OCI-LY3 (cell line): ENCODE results near the gene GRIK1.

Experiments
- EZH2phosphoT487 ChIP-seq: fragments of 200-600 bp; shearing (Covaris generic); IDR thresholded peaks from 2 replicates; pipeline ENCODE4 v1.6.1; 2018; ENCODE audit warnings: antibody characterized with exemption, mixed run types, low read depth
- TF ChIP-seq, protein P1 (sequence below): fragments of 200-600, 300-600 bp; sonication (generic); IDR thresholded peaks from 2 replicates; pipeline ENCODE4 v1.5.1; 2014; ENCODE audit warnings: antibody characterized with exemption, low read length, low read depth

DNA sequence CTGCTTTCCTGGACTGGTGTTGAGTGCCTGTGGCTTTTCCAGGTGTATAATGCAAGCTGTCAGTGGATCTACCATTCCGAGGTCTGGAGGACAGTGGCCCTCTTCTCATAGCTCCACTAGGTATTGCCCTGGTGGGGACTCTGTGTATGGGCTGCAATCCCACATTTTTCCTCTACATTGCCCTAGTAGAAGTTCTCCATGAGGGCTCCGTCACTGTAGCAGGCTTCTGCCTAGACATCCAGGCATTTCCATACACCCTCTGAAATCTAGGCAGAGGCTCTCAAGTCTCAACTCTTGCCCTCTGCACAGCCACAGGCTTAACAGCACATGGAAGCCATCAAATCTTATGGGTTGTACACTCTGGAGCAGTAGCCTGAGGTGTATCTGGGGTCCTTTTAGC lies 107.6 kb downstream of the GRIK1 start:
- TF ChIP-seq, protein P1, sequence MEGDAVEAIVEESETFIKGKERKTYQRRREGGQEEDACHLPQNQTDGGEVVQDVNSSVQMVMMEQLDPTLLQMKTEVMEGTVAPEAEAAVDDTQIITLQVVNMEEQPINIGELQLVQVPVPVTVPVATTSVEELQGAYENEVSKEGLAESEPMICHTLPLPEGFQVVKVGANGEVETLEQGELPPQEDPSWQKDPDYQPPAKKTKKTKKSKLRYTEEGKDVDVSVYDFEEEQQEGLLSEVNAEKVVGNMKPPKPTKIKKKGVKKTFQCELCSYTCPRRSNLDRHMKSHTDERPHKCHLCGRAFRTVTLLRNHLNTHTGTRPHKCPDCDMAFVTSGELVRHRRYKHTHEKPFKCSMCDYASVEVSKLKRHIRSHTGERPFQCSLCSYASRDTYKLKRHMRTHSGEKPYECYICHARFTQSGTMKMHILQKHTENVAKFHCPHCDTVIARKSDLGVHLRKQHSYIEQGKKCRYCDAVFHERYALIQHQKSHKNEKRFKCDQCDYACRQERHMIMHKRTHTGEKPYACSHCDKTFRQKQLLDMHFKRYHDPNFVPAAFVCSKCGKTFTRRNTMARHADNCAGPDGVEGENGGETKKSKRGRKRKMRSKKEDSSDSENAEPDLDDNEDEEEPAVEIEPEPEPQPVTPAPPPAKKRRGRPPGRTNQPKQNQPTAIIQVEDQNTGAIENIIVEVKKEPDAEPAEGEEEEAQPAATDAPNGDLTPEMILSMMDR, result no peak
- no peak for TF ChIP-seq EZH2phosphoT487
